GM19328 (cell line): ENCODE data around the gene ZNF423.
"Not testable (repeated sequence)": the region's sequence is repeated elsewhere in the genome, so short reads cannot be mapped to it uniquely, and the experiment has no call there.

Source experiments
- ATAC-seq: cut with Tn5 transposase; IDR thresholded peaks from one replicate; pipeline ENCODE4 v1.9.1; 2021; ENCODE audit warnings: mild to moderate bottlenecking, moderate library complexity; ENCODE audit not compliant: unreplicated experiment

The ZNF423 gene

DNA sequence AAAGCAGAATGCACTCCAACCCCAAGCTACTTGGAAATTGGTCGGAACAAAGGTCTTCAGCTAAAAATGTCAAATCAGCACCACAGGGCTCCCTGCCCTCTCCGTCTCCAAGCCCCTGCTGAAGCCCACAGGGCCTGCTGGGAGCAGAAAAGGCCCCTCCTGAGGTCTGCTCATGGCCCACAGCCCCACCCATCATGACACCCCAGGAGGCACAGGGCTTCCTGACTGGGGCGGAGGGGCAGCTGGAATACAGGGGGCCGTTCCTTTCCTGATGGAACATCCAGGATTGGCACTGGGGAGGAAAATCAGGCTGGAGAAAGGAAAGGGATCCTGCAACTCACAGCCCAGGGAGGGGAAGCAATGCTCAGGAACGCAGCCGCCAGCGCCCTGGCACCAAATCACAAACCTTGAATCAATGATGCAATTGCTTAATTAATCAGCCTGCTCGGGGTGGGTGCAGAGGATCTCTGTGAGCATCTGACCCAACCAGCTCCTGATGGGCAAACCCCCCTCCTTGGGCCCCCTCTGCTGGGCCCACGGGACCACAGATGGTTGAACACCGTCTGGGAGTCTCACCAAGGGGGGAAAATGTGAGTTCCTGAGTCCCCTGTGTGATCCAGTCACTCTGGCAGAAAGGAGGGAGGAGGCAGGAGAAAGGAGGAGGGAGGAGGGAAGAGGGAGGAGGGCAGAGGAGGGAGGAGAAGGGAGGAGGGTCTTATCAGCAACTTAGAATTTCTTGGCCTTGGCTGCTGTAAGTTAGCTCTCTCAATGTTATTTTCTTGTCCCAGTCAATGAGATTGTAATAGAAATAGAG lies 155.5 kb downstream of the ZNF423 start:
- ATAC-seq: no peak

DNA sequence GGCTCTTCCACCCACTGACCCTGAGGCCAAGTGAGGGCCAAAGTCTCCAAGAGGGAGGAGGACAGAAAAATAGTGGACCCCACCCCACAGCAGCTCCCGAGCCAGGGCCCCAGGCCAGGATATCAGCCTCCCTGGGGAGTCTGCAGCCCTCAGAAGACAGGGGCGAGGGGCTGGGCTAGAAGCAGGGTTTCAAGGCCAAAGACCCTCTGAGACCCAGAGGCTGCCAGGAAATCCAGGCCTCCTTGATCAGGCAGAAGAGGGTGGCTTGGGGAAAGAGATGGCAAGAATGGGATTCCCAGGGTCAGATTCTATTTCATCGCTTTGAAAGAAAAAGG lies 156.1 kb downstream of the ZNF423 start:
- no peak for ATAC-seq

DNA sequence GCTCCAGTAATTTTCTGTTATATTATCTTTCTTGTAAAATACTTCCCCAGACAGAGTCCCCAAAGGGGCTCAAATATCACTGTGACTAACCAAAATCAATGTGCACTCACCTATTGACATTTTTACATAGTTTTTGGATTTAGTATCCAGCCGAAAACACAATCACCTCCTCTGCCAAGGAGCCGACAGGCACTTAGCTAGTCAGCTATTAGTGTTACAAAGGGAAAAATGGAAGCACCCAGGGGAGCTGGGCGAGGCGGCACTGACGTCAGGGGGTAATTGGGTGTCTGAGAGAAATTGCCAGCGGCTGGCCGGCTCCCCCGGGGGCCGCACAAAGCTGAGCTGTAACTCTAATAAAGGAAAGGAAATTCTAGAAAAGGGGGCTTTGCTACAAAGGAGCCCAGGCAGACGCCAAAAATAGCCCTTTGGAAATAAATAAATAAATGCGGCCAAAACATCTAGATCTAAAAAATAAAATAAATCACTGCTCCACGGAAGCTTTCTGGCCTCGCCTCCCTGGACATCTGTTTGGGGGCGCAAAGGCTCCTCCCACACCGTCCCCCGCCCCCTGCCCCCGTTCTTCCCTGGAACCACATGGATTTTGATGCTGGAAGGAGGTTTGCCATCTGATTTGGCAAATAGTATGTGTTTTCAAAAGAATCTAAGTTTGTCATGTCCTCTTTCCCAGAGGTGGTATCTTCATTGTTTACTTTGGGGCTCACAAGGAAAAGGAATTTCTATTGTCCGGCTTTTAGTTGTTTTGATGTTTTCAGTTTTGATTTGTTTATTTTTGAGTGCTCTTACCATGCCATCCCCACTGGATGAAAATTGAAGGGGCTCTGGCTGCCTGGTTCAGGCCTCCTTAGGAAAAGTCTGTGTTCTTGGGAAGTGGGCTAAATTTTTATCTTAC lies 156.7 kb downstream of the ZNF423 start:
- ATAC-seq: no peak

DNA sequence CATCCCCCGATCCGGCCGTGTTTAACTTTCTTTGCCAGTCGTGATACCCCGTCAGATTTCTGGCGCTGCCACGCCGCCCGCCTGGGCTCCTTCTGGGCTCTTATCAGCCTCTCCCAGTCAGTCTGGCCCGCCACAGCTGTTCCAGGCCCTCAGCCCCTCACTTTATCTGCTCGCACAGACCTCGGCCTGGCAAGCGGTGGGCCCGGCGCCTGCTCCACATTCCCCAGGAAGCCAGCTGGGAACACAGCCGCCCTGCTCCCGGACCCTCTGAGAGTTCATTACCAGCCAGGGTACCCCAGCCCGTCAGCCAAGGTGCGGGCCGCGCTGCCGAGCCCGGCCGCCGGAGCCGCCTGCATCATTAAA lies 157.5 kb downstream of the ZNF423 start:
- no peak for ATAC-seq

DNA sequence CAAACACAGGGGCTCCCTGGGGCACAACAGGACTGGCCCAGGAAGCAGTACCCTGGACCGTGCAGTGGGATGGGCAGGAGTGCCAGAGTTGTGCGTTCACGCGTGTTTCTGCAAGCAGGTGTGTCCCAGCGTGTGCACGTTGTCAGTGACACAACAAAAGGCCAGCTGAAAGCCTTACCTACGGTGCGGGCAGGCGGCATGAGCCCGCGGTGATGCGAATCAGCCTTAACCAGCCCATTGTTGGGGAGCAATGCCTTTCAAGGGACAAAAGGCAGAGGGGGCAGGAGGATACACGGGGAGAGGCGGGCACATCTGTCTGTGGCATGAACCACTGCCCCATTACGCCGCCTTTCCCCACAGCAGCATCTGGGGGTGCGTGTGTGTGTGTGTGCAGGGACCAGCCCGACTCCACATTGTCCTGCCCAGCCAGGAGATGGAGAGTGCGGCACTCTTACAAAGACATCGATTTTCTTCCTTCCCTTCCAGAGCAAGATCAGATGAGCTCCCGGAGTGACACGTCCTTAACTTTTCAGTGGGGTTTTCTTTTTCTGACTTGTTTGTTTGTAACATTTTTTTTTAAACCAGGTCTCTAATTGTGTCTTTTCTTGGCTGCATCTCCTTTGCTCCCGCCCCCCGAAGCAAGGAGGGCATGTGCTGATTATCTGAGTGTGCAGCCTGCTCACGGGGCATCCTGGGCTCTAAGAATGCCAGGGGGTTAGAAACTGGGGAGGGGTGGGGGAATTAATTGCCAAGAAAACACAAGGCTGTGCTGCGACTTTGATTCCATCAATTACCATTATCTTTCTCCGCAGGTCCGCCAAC lies 158.1 kb downstream of the ZNF423 start:
- ATAC-seq: no peak

DNA sequence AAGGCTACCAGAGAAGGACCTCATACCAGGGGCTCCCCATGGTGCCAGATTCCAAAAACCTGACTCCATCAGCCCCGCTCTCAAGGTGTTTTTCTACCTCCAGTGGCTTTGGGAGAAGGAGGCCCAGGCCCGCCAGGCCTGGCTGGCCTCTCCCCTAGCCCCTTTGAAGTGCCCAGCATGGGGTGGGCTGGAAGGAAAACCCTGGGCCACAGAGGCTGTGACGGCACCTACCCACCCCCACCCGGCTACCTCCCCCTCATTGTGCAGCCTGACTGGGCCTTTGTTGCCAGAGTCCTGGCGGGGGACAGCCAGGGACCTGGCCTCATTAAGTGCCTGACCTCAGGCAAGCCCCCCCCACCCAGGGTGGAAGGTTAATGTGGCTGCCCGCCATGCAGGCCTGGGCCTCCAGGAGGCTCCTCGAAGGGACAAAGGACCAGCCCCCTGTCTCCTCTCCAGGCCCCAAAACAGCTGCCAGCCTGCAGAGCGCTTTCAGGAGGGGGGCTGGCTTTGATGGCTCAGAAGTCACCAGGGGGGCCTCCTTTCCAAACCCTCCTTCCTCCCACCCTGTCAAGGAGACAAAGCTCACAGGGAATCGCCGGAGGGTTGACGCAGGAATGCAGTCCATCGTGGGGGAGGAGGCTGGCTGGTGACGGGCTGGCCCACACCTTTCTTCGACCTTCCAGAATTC lies 159.4 kb downstream of the ZNF423 start:
- no peak for ATAC-seq

DNA sequence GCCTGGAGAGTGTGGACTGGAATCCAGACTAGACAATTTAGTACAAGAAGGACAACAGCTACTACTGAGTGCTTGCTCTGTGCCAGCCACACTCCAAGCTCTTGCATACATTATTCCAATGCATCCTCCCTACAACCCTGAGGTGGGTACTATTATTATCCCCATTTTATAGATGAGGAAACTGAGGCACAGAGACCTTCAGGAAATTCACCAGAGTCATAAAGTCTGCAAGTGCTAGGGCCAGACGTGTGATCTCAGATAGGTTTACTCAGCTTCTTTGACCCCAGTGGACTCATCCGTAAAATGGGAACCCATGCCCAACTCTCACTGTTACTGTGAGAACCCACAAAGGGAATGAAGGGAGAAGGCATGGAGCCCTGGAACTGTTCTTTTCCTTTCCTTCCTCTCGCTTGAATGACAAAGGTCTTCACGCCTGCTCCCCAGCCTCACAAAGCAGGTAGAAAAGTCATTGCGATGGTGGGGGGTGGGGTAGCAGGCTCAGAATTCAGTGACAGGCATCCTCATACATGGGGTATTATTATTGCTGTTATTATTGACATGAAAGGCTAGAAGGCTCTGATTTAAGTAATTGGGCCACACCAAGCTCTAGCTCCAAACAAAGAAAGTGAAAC lies 160.0 kb downstream of the ZNF423 start:
- no peak for ATAC-seq

DNA sequence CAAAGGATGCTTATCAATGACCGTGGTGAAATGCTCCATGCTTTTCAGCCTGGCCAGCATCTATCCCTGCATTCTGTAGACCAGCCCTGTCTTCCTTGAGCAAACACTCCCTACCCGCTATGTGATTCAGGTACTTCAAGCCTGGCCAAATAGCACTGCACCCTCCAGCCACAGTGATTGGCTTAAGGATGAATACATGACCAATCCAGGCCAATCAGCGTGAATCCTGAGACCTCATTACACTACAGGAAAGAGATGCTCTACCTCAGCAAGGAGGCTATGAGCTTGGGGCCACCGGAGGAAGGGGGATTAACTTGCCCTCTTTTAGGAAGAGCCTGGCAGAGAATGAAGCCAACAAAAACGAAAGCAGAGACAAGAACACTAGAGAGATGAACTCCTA lies 162.5 kb downstream of the ZNF423 start:
- no peak for ATAC-seq

DNA sequence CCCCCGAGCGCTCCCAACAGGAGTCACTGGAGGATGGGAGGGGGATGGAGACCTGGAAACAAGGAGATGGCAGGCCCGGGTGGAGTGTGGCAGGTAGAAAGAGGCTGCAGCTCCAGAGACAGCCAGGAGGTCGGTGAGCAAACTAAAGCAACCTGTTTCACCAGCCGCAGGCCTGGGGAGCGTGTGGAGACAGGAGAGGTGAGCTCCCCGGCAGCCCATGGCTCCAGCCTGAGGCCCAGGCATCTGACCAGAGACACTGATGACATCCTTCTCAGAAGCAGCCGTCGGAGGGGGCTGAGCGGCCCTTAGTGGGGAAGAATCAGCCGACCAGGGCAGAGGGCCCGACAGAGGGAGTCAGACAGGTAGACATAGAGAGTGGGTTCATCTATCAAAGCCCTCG lies 165.1 kb downstream of the ZNF423 start:
- no peak for ATAC-seq

DNA sequence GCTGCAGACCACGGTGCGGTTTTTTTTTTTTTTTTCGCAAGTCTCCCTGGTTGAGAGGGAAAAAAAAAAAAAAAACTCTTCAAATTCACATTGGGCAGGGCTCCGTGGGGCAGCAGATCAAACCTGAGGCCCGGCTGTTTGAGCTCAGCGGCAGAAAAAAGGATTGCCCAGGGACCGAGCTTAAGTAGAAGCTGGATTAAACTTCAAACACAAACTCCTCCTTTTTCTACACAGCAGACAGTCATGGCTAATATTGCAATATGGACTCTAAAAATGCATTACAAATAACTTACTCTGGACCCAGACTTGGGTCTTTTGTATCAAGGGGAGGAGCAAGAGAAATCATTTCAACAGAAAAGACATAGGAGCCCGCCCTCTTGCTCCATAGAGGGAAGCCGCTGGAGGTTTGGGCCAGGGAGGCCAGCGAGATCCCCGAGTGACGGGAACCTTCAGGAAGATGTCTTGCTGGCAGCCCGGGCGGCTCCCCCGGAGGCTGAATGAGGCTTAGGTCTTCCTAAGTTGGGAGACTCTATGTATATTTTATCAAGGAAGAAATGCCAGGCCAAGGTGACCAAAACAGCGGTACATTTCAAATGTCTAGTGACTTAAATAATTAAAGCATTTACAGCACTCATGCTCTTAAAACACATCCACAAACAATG lies 167.7 kb downstream of the ZNF423 start:
- ATAC-seq: no peak

DNA sequence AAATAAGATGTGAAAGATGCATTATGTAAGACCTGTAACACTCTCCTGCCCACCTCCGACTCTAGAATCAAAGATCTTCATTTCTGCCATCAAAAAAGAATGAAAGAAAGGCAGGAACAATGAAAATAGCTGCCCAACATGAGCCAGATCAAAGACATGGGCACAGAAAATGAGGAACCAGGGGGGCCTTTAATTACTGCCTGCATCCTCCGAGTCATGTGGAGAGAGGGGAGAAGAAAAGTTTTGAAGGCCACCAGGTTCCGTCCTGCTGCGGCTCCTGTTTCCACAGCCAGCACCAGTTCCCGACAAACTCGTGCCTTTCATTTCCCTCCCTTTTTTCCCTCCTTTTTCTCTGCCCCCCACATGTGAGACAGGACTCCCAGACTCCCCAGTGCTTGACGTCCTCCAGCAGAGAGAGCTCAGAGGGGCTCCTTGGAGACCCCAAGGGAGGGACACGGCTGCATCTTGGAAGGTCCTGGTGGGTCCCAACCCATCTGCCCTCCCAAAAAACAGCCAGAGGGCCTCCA lies 168.4 kb downstream of the ZNF423 start:
- ATAC-seq: no peak

DNA sequence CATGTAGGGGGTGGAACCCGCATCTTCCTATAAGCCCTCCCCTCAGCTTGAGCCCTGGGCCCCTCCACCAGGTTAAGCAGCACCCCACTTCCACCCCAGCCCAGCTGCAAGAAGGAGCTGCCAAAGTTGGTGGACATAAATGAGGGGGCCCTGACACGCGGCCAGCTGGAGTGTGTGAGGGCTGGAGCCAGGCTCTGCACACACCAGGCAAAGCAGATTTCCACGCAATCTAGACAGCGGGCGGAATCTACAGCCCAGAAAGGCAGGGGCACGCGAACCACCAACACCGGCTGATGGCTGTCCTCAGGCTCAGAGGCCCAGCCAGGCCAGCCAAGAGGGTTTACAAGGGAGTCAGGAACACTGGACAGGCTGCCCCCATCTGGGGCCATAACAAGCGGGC lies 171.2 kb downstream of the ZNF423 start:
- no peak for ATAC-seq

DNA sequence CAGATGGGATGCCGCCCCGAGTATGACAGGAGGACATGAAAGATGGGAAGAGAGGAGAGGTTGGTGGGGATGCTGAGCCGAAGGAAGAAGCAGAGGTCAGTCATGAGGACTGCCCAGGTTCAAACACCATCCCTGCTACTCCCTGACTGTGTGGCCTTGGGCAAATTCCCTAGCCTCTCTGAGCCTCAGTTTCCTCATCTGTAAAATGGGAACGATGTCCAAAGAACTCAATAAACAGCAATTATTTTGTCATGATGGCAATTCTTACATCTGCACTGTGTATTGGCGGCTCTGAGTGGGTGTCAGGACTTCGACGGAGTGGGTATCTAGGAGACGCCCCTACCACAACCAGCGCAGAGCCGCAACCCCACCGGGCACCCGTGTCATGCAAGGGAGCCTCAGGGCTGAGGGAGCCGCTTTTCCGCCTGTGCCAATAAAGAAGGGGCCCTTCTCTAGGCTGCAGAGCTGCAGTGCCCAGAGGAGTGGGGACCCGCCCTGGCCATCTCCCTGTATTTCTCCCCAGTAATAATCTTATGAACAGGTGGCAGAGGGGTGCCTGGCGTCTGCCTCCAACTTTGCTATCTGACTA lies 173.2 kb downstream of the ZNF423 start:
- no peak for ATAC-seq

DNA sequence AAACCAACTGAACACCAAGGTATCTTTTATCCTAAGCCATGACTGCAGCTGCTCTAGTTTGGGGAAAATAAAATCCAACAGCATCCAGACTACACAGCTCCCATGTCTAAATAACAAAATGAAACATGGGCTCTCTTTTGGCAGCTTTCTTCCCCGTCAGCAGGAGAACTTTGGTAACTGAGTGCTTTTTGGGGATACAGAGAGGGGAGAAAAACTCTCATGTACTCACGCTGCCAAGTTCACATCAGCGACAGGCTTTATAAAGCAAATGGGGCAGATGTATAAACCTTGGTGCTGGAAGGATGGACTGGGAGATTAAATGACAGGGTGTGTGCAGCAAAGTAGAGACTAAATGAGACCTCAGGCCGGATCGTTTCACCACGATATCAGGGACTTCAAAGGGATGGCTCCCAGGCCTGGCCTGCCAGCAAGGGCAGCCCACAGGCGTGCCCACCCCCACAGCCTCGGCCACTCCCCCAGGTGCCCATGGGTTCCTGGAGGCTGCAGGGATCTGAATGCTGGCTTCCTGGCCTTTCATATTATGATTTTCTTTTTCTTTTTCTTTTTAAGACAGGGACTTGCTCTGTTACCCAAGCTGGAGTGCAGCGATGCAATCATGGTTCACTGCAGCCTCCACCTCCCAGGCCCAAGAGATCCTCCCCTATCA lies 174.6 kb downstream of the ZNF423 start:
- ATAC-seq: no peak

DNA sequence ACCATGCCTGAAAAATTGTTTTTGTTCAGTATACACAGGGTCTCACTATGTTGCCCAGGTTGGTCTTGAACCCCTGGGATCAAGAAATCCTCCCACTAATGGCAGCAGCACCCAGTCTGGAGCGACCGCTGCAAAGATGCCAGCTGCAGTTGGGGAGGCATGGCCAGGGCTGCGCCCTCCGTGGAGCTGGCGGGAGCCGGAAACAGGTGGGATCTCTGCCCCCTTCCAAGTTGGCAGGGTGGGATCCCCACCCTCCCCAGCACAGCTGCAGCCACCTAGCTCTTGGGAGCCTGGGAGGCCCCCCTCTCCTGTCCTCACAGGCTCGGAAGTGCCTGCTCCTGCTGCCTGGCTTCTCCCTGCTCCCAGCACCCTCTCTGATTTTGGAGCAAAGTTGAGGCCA lies 176.8 kb downstream of the ZNF423 start:
- ATAC-seq: no peak

DNA sequence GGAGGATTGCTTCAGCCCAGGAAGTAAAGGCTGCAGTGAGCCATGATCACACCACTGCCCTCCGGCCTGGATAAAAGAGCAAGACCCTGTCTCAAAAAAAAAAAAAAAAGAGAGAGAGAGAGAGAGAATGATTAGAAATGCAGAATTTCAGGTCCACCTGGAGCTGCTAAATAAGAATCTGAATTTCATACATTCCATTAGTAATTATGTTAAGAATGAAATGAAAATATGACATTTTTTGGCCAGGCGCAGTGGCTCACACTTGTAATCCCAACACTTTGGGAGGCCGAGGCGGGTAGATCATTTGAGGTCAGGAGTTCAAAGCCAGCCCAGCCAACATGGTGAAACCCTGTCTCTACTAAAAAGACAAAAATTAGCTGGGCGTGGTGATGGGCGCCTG lies 178.3 kb downstream of the ZNF423 start:
- ATAC-seq: not testable (repeated sequence)

DNA sequence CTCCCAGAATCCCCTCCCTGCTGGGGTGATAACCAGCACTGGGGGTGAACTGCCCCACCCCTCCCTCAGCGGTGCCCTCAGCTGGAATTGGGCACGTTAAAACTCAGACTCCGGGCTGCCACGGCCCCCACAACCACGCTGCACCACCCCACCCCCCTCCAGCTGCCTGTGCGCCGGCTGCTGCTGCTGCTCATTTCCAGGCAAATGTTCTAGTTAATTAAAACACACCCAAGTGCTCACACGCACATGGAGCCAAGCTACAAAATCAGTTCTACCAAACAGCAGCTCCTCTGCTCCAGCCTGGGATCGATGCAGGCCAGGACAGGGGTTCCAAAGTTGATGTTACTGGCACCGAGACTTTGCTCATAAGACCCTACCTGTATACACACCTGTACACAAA lies 180.5 kb downstream of the ZNF423 start:
- no peak for ATAC-seq

DNA sequence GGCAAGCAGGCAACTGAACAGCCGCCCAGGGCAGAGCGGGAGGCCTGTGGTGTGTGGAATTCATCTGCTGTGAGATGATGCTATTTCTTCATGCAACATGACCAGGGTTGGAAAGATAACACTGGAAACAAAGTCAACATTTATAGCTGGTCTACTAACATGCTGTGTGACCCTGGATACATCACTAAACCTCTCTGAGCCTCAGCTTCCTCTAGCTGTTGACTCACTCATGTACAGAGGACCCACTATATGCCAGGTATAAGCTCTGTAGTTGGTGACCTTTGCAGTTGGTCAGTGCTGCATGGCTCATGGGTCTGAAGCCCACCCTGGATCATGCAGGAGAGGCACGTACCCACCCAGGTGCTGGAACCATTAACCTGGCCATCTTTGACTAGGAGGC lies 180.9 kb downstream of the ZNF423 start:
- no peak for ATAC-seq
